BLaER1 treated with 17β-estradiol and CSF1 and Interleukin-3, amounts not matched to agents 10 nM and 100 nM (cell line): ENCODE measurements around the gene BAZ1B.

Source experiments
- H3K27ac ChIP-seq, 11 experiments: shearing (Covaris generic); formaldehyde crosslinking; 2 replicates each; pipeline ENCODE4 v1.8.1; 2022
- H3K27me3 ChIP-seq, 11 experiments: shearing (Covaris generic); formaldehyde crosslinking; 2 replicates each; pipeline ENCODE4 v1.8.1; 2022
- H3K36me3 ChIP-seq, 11 experiments: shearing (Covaris generic); formaldehyde crosslinking; 2 replicates each; pipeline ENCODE4 v1.8.1; 2022
- H3K4me1 ChIP-seq, 10 experiments: shearing (Covaris generic); formaldehyde crosslinking; 2 replicates each; pipeline ENCODE4 v1.8.1; 2022
- H3K4me2 ChIP-seq, 11 experiments: shearing (Covaris generic); formaldehyde crosslinking; 2 replicates each; pipeline ENCODE4 v1.8.1; 2022
- H3K4me3 ChIP-seq, 10 experiments: shearing (Covaris generic); formaldehyde crosslinking; 2 replicates each; pipeline ENCODE4 v1.8.1; 2022
- H3K9ac ChIP-seq, 11 experiments: shearing (Covaris generic); formaldehyde crosslinking; 2 replicates each; pipeline ENCODE4 v1.8.1; 2022
- H3K9me3 ChIP-seq, 11 experiments: shearing (Covaris generic); formaldehyde crosslinking; replicated peaks in 1 of 11; 2 replicates each; pipeline ENCODE4 v1.8.1; 2022
- H4K20me1 ChIP-seq, 11 experiments: shearing (Covaris generic); formaldehyde crosslinking; 2 replicates each; pipeline ENCODE4 v1.8.1; 2022
- Cebpa-rat ChIP-seq, 11 experiments: shearing (Covaris generic); IDR thresholded peaks; 2 replicates each; pipeline ENCODE4 v1.8.1; 2022

BAZ1B gene

GRCh38 chr7:73518470-73518869, 3.6 kb downstream of the BAZ1B start:
- H3K4me3 ChIP-seq: peak overlapping the region in 3 of 10 experiments; percentile 2 to 98 (median 96); a peak in 7 of 20 replicates
- TF ChIP-seq Cebpa-rat (IDR thresholded peaks at IDR 0.05): no peak
- H3K4me2 ChIP-seq: peak overlapping the region; percentile 85 to 97 (median 92)
- peak overlapping the region in 4 of 11 experiments; percentile 19 to 91 (median 40); a peak in 5 of 22 replicates for H3K9ac ChIP-seq
- H4K20me1 ChIP-seq: peaks cover 66 to 83% (median 76%) of the 10 kb centered on the region in 11 experiments; a peak in 21 of 22 replicates
- peaks cover 40 to 55% (median 46%) of the 10 kb centered on the region in 10 experiments for H3K4me1 ChIP-seq
- no peaks in the 10 kb centered on the region for H3K9me3 ChIP-seq
- H3K36me3 ChIP-seq: peaks cover 41 to 69% (median 63%) of the 10 kb centered on the region in 11 experiments
- no peak overlapping the region for H3K27ac ChIP-seq
- H3K27me3 ChIP-seq: no peaks in the 10 kb centered on the region

- no peaks in the 10 kb centered on the region for H3K9me3 ChIP-seq
- H3K4me1 ChIP-seq: peaks cover 32 to 47% (median 38%) of the 10 kb centered on the region in 10 experiments
- H3K36me3 ChIP-seq: peaks cover 51 to 80% (median 74%) of the 10 kb centered on the region in 11 experiments
- TF ChIP-seq Cebpa-rat (IDR thresholded peaks at IDR 0.05): no peak
- H3K27ac ChIP-seq: peak overlapping the region in 2 of 11 experiments; percentile 25 to 33; a peak in 3 of 22 replicates
- no peaks in the 10 kb centered on the region for H3K27me3 ChIP-seq
- peak overlapping the region in 9 of 11 experiments; percentile 15 to 40 (median 33); a peak in 15 of 22 replicates for H3K4me2 ChIP-seq
- peaks cover 76 to 93% (median 87%) of the 10 kb centered on the region in 11 experiments; a peak in 21 of 22 replicates for H4K20me1 ChIP-seq
- no peak overlapping the region for H3K4me3 ChIP-seq
- peak overlapping the region in 1 of 11 experiments; percentile 45; a peak in 1 of 22 replicates for H3K9ac ChIP-seq
Observed at GRCh38 chr7:73517241-73517995, 4.7 kb downstream of the BAZ1B start.

- Histone ChIP-seq H3K4me3 (no peak overlapping the region), H3K27me3 (no peaks in the 10 kb centered on the region), H3K4me2 (no peak overlapping the region), H3K9me3 (no peaks in the 10 kb centered on the region), H4K20me1 (peaks cover 95 to 100% (median 100%) of the 10 kb centered on the region in 11 experiments; a peak in 21 of 22 replicates), H3K4me1 (peaks cover 29 to 43% (median 35%) of the 10 kb centered on the region in 10 experiments), H3K27ac (no peak overlapping the region), H3K9ac (0 out of 22 replicates have a peak overlapping the region, but pooled peaks of 1 of the 11 experiments have one; percentile 2), H3K36me3 (peaks cover 69 to 100% (median 94%) of the 10 kb centered on the region in 11 experiments)
- TF ChIP-seq Cebpa-rat (IDR thresholded peaks at IDR 0.05): no peak
Observed at GRCh38 chr7:73515178-73515577, 6.9 kb downstream of the BAZ1B start.

- no peak overlapping the region for H3K27ac ChIP-seq
Observed at GRCh38 chr7:73512018-73512780, 9.9 kb downstream of the BAZ1B start.

GRCh38 chr7:73509463-73509862, 12.6 kb downstream of the BAZ1B start:
- Histone ChIP-seq H3K4me3 (no peak overlapping the region), H3K4me2 (no peak overlapping the region), H3K36me3 (peaks cover 92 to 100% (median 99%) of the 10 kb centered on the region in 11 experiments), H4K20me1 (peaks cover 67 to 98% (median 96%) of the 10 kb centered on the region in 11 experiments; a peak in 21 of 22 replicates), H3K9ac (no peak overlapping the region; a peak in 1 of 22 replicates), H3K27ac (no peak overlapping the region), H3K9me3 (no peaks in the 10 kb centered on the region), H3K27me3 (no peaks in the 10 kb centered on the region), H3K4me1 (no peaks in the 10 kb centered on the region)
- TF ChIP-seq Cebpa-rat (IDR thresholded peaks at IDR 0.05): no peak

More at GRCh38 chr7:73512018-73512780, 9.9 kb downstream of the BAZ1B start:
- peaks cover 94 to 100% (median 100%) of the 10 kb centered on the region in 11 experiments for H3K36me3 ChIP-seq
- H3K27me3 ChIP-seq: no peaks in the 10 kb centered on the region
- TF ChIP-seq Cebpa-rat (IDR thresholded peaks at IDR 0.05): no peak
- H3K9ac ChIP-seq: peak overlapping the region in 1 of 11 experiments; percentile 6; a peak in 1 of 22 replicates
- H3K9me3 ChIP-seq: no peaks in the 10 kb centered on the region
- peaks cover 76 to 100% (median 100%) of the 10 kb centered on the region in 11 experiments; a peak in 21 of 22 replicates for H4K20me1 ChIP-seq
- no peak overlapping the region for H3K4me3 ChIP-seq
- H3K4me2 ChIP-seq: no peak overlapping the region
- H3K4me1 ChIP-seq: peaks cover 2 to 15% (median 9%) of the 10 kb centered on the region in 10 experiments; a peak in 18 of 20 replicates

- Histone ChIP-seq H3K27ac (no peak overlapping the region), H3K9me3 (no peaks in the 10 kb centered on the region), H3K9ac (no peak overlapping the region), H3K36me3 (peaks cover 93 to 100% (median 99%) of the 10 kb centered on the region in 11 experiments), H3K4me1 (no peaks in the 10 kb centered on the region), H3K27me3 (no peaks in the 10 kb centered on the region), H4K20me1 (peaks cover 54 to 98% (median 96%) of the 10 kb centered on the region in 11 experiments; a peak in 21 of 22 replicates), H3K4me2 (no peak overlapping the region), H3K4me3 (no peak overlapping the region)
- no peak for TF ChIP-seq Cebpa-rat (IDR thresholded peaks at IDR 0.05)
Observed at GRCh38 chr7:73507556-73507955, 14.5 kb downstream of the BAZ1B start.

- Histone ChIP-seq H4K20me1 (peaks cover 46 to 98% (median 96%) of the 10 kb centered on the region in 11 experiments; a peak in 21 of 22 replicates), H3K36me3 (peaks cover 97 to 100% (median 99%) of the 10 kb centered on the region in 11 experiments), H3K4me2 (no peak overlapping the region), H3K9me3 (no peaks in the 10 kb centered on the region), H3K27ac (no peak overlapping the region), H3K27me3 (no peaks in the 10 kb centered on the region), H3K9ac (no peak overlapping the region), H3K4me3 (no peak overlapping the region), H3K4me1 (no peaks in the 10 kb centered on the region)
- no peak for TF ChIP-seq Cebpa-rat (IDR thresholded peaks at IDR 0.05)
Observed at GRCh38 chr7:73504920-73505319, 17.2 kb downstream of the BAZ1B start.

- Histone ChIP-seq H3K9ac (no peak overlapping the region), H4K20me1 (peaks cover 38 to 97% (median 96%) of the 10 kb centered on the region in 11 experiments; a peak in 21 of 22 replicates), H3K27me3 (no peaks in the 10 kb centered on the region), H3K4me2 (no peak overlapping the region), H3K4me1 (no peaks in the 10 kb centered on the region), H3K4me3 (no peak overlapping the region), H3K27ac (no peak overlapping the region), H3K9me3 (no peaks in the 10 kb centered on the region), H3K36me3 (peaks cover 97 to 100% (median 99%) of the 10 kb centered on the region in 11 experiments)
- TF ChIP-seq Cebpa-rat (IDR thresholded peaks at IDR 0.05): no peak
Observed at GRCh38 chr7:73504017-73504416, 18.1 kb downstream of the BAZ1B start.
